Epithelial cell of proximal tubule (primary cell): Measurements from ENCODE around the gene NKIRAS2. TPM values are rescaled to one million over a fixed set of nuclear protein-coding genes. Genes with fewer than 3 reads are reported as not detected.

Experiments
- DNase-seq: peaks from one replicate; pipeline ENCODE4 v3.0.0-alpha.2; 2011; ENCODE audit warnings: low read depth
- H3K4me3 ChIP-seq: 2 replicates; pipeline ENCODE4 v1.5.1; 2011; ENCODE audit warnings: low read depth, mild to moderate bottlenecking, low read length
- total RNA-seq: library from RNA; depleted of rRNA; stranded (reverse); fragments of >200 nt; gene quantifications from 2 replicates; pipeline ENCODE4 v1.2.3, GENCODE V29; 2015
- TF ChIP-seq, protein P1 (sequence below): conservative IDR thresholded peaks from 2 replicates; pipeline ENCODE4 v1.5.1; 2012; ENCODE audit warnings: low read depth, mild to moderate bottlenecking, low read length

Gene NKIRAS2
- total RNA-seq, 1 donor from 2014 or later: 37.7 TPM

DNA sequence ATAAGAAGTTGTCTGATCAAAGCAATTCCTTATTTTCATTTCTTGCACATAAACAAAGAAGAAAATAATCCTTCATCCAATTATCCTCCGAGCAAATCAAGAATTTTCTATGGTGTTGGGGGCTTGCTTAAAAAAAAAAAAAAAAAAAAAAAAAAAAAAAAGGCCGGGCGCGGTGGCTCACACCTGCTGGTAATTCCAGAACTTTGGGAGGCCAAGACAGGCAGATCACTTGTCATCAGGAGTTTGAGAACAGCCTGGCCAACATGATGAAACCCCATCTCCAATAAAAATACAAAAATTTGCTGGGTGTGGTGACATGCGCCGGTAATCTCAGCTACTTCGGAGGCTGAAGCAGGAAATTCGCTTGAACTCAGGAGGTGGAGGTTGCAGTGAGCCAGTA is 34.0 kb upstream of the NKIRAS2 start:
- no peak for DNase-seq
- H3K4me3 ChIP-seq: no peak overlapping the region
- TF ChIP-seq, protein P1, sequence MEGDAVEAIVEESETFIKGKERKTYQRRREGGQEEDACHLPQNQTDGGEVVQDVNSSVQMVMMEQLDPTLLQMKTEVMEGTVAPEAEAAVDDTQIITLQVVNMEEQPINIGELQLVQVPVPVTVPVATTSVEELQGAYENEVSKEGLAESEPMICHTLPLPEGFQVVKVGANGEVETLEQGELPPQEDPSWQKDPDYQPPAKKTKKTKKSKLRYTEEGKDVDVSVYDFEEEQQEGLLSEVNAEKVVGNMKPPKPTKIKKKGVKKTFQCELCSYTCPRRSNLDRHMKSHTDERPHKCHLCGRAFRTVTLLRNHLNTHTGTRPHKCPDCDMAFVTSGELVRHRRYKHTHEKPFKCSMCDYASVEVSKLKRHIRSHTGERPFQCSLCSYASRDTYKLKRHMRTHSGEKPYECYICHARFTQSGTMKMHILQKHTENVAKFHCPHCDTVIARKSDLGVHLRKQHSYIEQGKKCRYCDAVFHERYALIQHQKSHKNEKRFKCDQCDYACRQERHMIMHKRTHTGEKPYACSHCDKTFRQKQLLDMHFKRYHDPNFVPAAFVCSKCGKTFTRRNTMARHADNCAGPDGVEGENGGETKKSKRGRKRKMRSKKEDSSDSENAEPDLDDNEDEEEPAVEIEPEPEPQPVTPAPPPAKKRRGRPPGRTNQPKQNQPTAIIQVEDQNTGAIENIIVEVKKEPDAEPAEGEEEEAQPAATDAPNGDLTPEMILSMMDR: no peak

DNA sequence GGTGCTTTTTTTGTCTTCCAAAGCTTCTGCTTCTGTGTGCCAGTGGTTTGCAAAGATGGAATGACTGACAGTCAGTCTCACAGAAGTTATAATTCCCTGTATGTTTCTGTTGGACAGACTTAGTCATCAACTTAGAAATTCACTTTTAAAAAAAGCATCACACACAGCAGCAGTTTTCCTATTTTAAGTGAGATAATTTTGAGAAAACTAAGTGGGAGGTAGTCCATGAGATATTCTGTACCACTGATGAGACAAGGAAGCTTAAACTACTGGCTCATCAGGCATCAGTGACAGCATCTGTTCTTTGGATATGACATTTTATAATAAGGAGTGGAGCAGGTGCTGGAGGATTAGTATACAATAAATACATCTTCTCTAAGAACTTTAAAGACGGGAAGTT is 33.3 kb upstream of the NKIRAS2 start:
- DNase-seq: no peak
- H3K4me3 ChIP-seq: no peak overlapping the region
- TF ChIP-seq, protein P1: no peak

DNA sequence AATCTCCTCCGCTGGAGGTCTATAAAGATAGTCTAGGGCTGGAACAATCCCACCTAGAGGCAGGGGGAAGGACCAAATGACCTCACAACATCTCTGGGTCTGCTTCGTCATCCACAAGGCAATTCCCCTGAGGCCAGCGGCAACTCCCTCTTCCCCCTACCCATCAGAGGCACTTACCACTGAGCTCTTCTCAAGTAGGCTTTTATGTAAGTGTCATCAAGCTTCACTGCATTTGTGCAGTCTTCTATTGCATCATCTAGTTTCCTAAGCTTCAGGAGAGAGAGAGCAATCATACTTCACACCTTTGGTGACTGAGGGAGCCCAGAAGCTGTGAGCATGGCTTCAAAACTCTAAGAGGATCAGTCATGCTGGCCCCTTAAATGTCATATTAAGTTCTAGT is 32.2 kb upstream of the NKIRAS2 start:
- H3K4me3 ChIP-seq: no peak overlapping the region
- TF ChIP-seq, protein P1: no peak
- DNase-seq: no peak

DNA sequence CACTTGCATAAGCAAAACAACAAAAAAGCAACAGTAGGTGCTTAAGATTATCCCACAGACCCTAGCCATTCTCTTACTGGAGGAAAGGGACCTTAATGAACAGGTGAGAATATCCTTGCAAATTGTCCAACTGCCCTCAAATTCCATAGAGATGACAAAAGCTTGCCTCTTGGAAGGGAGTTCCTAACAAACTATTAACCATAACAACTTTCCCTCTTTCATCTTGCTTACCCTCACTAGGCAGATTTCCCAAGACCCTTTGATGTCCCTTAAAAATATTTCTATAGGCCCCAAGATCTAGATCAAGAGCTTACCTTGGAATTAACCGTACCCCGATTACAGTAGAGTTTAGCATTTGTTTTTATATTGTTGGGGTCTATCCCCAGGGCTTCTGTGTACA is 31.5 kb upstream of the NKIRAS2 start:
- no peak overlapping the region for H3K4me3 ChIP-seq
- TF ChIP-seq, protein P1: no peak
- no peak for DNase-seq

DNA sequence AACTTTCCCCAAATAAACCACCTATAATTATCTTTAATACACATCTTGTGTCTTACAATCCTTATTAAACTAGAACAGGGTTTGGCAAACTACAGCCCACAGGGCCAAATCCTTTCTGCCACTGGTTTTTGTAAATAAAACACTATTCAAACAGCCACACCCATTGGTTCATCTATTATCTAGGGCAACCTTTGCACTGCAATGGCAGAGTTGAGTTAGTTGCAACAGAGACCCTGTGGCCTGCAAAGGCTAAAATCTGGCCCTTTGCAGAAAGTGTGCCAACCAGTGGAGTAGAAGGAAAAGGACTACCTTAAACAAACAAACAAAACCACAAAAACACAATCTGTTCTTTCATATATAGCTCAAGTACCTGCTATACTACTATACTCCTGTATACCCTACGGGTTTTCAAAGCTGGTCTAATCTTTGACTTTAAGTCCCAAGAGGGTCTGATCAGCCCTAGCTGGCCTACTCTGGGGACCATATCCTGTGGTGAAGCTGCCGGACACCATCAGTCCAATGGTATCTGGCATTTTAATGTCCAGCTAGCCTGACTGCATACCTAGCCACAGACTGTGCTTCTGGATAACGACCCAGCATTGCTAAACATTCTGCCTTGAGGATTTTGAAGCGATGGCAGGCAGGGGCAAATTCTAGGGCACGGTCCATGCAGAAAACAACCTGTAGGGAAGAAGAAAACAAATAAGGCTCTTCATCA is 30.0 kb upstream of the NKIRAS2 start:
- no peak overlapping the region for H3K4me3 ChIP-seq
- TF ChIP-seq, protein P1: no peak
- DNase-seq: no peak

DNA sequence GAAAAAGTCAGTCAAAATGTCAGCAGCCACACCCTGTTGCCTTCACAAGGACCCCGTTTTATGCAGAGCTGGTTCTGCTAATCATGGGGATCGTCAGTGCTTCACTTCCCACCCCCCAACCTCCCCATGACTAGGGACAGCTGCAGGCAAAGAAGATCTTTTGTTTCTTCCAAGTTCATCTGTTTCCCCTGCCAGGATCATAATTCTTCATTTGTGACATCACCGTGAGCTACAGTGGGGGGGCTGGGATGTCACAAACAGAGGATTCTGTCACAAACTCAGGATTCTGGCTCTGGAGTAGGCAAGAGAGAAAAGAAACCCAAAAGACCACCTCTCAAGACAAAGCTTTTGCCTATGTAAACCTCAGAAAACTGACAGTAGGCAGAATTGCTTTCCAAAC is 27.3 kb upstream of the NKIRAS2 start:
- no peak overlapping the region for H3K4me3 ChIP-seq
- DNase-seq: no peak
- TF ChIP-seq, protein P1: no peak

DNA sequence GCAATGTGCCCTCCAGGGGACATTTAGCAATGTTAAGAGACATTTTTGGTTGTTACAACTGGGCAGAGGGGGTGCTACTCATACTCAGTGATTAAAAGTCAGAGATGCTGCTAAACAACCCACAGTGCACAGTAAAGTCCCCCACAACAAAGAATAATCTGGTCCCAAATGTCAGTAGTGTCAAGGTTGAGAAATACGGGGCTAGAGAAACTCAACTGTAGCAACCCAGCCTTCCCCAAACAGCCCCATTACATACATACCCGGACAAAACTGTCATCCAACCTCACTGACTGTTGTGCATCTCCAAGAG is 23.1 kb upstream of the NKIRAS2 start:
- DNase-seq: no peak
- TF ChIP-seq, protein P1: no peak
- H3K4me3 ChIP-seq: no peak overlapping the region
